IPS DF 4.7 (cell line): ENCODE measurements around the gene KLRF1.

Source experiments
- DNase-seq: peaks from one replicate; pipeline ENCODE4 v3.0.0-alpha.2; 2013; ENCODE audit warnings: low spot score; ENCODE audit errors: extremely low read depth

KLRF1 gene, protein sequence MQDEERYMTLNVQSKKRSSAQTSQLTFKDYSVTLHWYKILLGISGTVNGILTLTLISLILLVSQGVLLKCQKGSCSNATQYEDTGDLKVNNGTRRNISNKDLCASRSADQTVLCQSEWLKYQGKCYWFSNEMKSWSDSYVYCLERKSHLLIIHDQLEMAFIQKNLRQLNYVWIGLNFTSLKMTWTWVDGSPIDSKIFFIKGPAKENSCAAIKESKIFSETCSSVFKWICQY

DNA sequence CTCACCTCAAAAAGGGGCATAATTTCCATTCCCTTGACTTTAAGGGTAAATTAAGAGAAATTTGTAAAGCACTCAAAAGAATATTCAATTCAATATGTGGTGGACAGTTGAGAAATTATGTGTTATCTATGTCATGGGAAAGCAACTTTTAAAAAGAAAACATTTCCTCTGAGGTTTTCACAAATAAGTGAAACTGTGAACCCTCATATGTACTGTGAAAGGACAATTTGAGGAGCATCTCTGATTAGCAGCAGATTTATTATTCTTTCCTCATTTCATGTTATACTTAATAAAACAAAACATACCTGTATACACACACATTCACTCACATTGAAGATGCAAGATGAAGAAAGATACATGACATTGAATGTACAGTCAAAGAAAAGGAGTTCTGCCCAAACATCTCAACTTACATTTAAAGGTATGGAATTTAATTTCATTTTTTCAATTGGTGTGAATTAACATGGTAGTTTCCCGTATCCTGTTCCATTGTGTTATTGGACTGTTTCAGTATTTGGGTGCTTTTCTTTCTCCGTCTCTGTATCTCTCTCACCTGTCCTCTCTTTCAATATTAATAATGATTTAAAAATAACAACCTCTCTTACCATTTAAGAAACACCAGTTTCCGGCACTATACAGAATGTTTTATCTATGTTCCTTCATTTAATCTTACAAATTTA lies at the start of gene KLRF1:
TSS of gene KLRF1 (plus strand) at position 273 of the 680 bp plus-strand sequence. CDS start at position 337, 64 bp downstream.
- DNase-seq, result no peak

DNA sequence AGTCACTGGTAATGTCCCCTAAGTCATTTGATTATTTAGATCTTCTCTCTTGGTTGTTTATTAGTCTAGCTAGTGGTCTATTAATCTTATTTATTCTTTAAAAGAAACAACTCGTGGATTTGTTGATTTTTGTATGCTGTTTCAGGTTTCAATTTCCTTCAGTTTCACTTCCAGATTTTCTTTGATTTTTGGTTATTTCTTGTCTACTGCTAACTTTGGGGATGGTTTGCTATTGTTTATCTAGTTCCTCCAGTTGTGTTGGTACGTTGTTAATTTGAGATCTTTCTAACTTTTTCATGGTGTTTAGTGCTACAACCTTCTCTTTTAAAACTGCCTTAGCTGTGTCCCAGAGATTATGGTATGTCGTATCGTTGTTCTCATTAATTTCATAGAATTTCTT lies 48.1 kb upstream of the KLRF1 start:
- DNase-seq, result no peak

DNA sequence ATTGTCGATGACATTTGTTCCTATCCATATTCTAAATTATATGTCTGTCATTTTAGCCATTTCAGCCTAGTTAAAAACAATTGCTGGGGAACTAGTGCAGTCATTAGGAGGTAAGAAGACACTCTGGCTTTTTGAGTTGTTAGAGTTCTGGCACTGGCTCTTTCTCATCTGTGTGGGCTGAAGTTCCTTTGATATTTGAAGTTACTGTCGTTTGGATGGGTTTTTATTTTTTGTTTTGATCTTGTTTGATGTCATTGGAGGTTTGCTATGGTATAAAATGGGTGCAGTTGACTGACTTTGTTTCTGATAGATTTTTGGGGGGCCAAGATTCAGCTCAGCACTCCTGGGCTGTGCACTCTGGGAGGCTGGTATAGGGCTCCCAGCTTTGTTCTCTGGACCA lies 45.9 kb upstream of the KLRF1 start:
- no peak for DNase-seq

DNA sequence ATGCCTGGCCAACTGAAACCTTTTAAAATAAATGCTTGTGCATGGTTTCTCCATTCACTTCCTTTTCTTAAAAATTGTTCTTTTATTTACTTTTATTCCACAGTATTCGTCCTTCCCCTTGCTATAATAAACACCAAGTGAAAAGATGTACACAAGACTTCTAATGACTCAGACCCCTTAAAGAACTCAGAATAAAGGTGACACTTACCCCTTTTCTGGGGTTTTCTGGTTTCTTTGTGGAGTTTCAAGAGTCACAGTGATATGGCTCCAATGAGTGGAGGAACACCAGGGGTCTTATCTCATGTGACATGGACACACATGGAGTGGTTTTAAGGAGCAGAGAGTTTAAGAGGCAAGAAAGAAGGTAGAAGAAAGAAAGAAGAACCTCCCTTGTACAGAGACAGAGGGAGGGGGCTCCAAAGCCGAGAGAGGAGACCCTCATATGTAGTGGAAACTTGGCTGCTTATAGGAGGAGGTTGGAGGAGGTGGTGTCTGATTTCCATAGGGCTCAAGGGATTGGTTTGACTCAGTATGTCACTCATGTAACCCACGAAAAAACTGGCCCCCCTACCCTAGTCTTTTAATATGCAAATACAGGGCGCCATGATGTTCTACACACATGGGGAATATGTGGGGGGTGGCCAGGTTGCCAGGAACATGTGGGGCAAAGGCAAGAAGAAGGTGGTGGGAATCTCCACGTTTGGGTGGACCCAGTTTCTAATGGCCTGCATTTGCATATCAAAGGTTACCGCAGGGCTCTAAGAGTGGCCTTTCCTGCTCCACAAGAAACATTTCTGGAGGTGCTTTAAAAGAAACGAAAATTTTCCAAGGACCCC lies 44.5 kb upstream of the KLRF1 start:
- DNase-seq, result peak; percentile 25

DNA sequence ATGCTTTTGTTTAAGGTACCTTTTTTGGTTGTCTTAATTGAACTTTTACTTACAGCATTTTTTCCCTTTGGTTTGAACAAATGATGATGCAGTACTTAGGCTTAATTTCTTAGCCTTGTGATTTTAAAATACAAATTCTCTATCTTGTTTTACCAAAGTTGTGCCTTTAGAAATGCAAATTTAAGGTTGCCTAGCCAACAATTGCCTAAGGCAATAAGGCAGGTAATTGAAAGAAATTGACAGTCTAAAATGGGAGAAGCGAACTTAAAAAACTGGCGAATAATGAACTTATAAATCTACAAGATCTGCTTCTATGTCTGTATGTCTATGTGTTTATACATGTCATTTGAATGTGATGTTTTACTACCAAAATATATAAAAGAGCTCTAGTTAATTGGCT lies 43.0 kb upstream of the KLRF1 start:
- no peak for DNase-seq

DNA sequence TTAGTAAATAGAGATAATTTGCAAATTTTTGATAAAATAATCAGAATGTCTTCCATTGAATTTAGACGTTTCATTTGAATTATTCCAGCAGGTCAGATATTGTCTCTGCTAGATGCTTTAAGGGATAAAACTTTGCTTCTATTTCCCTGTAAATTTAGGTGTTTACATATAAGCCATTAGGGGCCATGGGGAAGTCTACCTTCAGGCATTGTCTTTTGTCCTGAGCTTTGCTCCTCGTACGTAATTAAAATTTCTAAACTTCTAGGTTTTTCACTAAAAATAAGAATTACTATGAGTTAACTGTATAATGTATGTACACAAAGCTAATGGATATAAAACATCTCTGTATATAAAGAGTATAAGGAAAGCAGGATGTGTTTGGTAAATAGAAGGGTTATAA lies 42.5 kb upstream of the KLRF1 start:
- no peak for DNase-seq

DNA sequence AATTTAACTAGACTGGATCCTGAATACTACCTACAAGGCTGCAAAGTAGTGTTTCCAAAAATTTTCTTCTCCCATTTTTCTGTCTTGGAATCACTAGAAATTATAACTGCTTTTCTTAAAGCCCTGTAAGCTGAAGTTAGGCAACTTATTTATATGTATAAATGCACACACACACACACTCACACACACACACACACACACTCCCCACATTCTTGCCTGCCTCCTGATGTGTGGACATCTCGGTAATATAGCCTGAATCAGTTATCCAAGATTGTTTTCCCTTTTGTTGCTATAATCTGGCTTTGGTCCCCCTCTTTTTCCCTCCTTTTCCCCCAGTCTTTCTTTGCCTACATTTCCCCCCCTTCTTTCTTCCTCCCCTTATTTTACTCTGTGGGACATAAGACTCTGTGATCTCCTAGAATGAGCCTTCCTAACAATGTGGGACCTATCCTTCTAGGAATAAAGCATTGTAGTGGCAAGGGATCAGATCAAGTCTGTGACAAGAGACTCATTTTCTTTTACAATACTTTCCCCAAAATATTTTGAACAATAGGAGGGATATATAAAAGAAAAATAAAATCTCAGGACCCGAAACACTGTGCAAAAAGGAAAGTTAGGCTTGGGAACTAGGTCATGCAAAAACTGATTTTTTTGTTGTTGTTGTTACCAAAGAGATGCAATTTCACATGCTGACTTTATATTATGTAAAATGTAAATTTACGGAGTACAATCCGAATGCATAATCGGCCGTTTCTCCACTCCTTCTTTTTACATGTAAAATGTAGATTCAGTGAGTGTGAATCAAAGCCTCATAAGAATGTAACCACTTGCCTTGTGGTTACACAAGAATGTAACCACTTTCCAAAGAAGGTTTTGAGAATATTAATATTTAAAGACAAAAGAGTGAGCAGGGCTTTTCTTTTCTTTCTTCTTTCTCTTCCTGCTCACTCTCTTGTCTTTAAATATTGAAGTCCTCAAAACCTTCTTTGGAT lies 40.3 kb upstream of the KLRF1 start:
- DNase-seq, result no peak

DNA sequence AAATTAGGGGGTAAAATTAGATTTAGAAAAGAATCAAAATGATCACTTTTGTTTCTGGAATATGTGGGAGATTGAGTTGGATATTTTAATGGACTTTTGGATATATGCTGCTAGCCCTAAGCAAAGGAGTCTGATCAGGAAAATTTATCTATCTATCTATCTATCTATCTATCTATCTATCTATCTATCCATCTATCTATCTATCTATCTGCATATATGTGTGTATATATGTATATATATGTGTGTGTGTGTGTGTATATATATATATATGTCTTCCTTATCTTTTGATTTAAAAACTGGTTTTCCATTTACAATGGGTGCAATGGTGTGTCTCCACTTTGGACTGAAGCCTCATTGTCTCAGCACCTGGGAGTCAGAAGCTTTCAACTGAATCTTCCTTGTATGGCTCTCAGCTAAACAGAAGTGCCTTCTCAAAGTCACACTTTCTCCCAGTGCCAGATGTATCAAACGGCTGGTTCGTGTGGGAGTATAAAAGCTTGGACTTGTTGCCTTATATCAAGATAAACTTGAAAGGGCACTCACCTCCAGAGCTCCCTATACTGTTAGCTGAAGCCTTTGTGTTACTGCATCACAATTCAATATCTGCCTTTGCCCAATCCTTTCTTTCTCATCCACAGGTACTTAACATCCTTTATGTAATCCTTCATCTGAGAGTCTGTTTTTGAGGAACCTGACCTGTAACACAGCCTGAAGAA lies 34.9 kb upstream of the KLRF1 start:
- no peak for DNase-seq

DNA sequence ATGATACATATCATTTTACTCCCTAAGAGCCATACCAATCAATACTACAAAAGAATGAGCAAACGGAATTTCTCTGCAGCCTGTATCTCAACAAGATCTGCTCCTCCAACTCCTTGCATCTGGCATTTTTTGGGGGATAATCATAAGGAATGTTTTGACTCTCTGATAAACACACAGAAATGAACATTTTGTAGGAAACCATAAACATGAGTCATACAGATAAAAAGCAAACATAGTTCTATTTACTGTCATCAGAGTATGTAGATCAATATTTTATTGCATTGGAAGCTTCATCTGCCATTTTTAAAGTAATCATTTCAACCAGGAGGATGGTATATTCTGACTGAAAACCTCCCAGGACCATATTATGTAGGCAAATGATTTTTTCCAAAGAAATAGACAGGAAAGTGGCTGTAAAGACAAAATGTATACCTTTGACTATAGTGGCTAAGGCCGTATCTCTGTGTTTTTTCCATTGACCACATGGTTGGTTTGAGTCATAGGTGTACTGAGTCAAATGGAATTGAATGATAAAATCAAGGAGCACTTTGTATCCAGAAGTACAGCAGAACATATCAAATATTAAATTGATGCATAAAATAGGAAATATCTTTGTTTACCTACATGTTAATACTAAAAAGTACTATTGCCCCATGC lies 34.2 kb upstream of the KLRF1 start:
- DNase-seq, result no peak

DNA sequence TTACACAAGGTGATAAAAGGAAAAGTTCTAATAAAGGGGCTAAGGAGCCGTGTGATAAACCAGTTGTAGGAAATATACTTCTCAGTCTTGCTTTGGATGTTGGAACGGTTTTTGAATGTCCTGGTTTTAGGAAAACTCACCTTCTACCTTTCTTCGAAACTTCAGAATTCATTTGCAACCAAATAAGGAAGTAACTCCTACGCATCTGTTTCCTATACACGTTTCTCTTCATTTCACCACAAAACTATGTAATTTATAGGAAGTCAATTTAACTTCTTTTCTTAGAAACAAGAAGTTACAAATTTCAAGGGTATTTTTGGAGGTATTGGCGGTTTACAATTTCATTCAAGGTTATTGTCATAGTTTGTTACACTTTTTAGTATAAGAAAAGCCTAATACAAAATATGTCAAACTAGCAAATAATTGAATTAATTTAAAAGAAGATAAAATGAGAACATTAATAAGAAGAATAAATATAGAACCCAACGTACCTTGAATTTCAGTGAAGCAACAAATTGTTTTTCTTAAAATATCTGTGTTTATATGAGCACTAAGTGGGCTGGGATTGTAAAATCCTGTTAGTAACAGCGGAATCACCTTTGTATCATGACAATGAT lies 33.4 kb upstream of the KLRF1 start:
- no peak for DNase-seq

DNA sequence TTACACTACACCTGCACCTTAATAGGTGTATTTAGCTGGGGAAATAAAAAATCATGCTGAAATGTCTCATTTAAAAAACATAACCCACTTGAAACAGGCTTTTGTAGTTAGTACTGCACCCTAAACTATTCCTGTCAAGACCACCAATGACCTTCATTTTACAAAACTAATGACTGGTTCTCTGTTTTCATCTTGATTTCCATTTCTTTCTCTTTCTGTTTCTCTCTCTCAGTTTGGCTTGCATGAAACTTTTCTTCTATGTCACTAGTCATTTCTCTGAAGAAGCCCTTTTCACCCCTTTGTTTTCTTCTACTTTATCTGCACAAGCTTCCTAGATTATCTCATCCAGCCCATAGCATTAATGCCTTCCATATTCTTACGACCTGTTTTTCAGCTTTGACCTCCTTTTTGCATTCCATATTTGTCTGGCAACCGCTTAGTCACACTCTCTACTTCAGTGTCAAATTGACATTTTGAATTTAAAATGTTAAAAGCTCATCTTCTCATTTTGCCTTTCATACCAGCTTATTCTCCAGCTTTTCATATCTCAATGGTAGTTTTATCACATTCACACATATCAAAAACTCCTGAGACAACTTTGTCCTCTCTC lies 32.7 kb upstream of the KLRF1 start:
- DNase-seq, result no peak

DNA sequence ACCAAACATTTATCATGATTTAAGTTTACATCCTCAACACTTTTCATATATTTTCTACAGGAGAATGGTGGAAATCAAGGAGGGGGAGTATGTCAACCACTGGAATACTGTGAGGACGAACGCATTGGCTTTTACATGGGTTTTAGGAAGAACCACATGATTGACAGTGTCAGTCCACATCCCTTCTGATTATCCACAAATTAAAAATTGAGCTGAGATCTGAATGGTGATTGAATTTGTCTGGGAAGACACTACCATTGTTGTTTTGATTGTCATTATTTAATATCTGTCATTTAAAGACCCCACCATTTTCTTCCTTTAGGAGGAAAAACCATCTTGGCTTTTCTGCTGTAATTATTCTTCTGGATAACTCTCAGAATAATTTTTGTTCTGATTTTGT lies 31.3 kb upstream of the KLRF1 start:
- no peak for DNase-seq

DNA sequence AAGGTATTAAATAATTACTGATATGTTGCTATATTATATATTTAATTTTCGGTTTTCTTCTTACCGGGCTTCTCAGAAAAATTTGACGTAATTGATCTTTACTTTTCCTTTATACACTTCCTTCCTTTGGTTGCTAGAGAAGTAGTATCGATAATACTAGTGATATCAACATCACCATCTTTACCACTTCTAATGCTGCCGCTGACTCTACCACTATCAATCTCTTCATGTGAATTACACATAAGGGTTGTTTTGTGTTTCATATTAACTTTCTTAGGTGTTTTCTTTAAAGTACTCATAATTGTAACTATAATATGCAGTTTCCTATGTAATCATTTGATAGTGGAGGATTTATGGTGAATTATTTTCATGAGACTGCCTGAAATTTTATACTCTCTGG lies 30.9 kb upstream of the KLRF1 start:
- DNase-seq, result no peak

DNA sequence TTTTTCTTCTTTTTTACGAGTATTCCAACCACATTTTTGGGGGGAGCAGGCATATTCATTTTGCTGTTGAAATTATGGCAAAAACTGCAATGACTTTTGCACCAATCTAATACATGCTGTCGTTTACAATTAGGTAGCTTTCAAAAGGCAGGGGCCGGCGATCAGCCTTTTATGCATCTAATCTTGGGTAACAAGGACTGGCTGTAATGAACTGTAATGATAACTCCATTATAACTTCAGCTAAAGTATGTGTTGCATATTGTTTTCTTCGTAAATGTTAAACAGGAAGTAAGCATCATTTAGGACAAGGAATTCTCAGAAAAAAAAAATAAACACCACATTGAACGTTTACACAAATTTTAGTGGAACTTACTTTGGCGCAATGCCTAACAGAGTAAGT lies 30.3 kb upstream of the KLRF1 start:
- no peak for DNase-seq

DNA sequence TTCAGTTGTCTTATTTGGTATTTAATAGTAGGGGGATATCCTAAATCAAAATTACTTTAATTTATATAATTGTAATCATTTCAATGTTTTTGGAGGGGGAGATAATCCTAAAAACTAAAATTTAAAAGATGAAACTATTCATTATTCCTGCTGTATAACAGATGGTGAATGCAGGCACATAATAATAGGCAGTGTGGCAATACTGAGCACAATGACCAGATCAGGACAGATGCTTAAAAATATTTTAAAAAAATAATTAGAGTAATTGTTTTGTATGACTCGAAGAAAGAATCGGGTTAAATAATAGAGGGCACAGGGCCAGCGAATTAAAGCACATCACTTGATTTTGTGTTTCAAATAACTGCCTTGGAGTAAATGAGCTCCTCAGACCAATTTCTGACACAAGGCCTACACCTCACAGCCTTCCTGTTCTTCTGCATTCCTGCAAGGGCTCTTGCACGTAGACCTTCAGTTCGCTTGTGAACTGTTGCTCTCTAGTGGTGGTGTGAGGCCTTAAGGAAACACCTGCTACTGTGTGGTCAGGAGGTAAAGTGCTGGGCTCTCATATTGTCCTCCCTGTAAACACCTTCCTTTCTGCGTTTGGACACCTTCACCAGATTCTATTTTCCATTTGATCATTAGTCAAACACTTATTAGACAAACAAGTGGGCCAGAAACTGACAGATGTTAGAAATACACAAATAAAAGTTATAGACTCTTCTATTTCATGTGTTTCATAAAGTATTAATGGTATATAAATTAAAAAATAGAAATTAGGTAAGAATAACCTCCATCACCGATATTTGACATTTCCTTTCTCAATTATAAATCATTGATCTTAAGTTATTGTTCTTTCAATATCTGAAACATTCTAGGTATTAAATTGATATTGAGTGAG lies 29.3 kb upstream of the KLRF1 start:
- DNase-seq, result peak; percentile 93

DNA sequence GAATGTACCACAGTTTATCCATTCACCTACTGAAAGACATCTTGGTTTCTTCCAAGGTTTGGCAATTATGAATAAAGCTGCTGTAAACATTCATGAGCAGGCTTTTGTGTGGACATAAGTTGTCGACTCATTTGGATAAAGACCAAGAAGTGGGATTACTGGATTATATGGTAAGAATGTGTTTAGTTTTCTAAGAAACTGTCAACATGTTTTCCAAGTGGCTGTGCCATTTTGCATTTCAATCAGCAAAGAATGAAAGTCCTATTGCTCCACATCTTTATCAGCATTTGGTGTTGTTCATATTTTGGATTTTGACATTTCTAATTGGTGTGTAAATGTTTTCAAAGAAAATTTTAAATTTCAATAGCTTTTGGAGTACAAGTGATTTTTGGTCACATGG lies 27.3 kb upstream of the KLRF1 start:
- DNase-seq, result no peak

DNA sequence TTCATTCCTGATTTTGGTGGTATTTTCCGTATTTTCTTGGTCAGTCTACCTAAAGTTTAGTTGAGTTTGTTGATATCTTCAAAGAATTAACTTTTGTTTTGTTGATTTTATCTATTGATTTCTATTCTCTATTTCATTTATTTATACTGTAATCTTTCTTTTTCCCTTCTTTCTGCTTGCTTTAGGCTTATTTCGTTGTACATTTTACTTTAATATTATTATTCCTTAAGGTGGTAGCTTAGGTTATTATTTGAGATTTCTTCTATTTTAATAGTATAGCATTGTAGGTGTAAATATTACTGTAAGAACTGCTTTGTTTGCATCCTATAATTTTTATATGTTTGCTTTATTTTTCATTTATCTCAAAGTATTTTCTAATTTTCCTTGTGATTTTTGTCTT lies 21.4 kb upstream of the KLRF1 start:
- no peak for DNase-seq

DNA sequence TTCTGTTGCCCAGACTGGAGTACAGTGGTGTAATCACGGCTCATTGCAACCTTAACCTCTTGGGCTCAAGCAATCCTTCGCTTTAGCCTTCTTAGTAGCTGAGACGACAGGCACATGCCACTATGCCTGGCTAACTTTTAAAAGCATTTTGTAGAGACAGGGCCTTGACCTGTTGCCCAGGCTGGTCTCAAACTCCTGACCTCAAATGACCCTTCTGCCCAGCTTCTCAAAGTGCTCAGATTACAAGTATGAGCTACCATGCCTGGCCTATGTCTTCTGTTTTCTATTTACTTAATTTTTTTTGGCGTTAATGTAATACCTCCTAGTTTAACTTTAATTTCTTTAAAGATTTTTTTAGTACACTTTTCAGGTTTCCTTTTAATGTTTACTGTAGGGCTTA lies 20.6 kb upstream of the KLRF1 start:
- no peak for DNase-seq
